K562 (cell line): ENCODE measurements around the gene ARID3C. TPM values are rescaled to one million over a fixed set of nuclear protein-coding genes. Genes with fewer than 3 reads are reported as not detected.

Source experiments
- ATAC-seq: fragments of 200-7000 bp; cut with Tn5 transposase; 3 replicates; pipeline ENCODE4 v1.9.1; 2020; ENCODE audit warnings: moderate library complexity
- BruUV-seq: library from RNA; stranded (reverse); fragments of 400-500 nt; replicated peaks from 2 replicates; lab custom pipeline; 2021; lab: Mats Ljungman, UMichigan
- CTCF ChIA-PET: fragments of 300-600 bp; formaldehyde crosslinking; extraction: SDS; loops from one replicate; lab custom pipeline; 2021; ENCODE audit warnings: low intra/inter-chr PET ratio; lab: Yijun Ruan, JAX
- POLR2A ChIA-PET: fragments of 300-600, 350-650 bp; sonication (Branson Sonifier 250); formaldehyde crosslinking; extraction: SDS; loops from one replicate; lab custom pipeline; 2021; ENCODE audit warnings: antibody characterized with exemption, inconsistent platforms; lab: Yijun Ruan, JAX
- DNase-seq, 4 experiments: peaks; one replicate each; pipeline versions ENCODE4 v3.0.0 to v3.0.0-alpha.2; 2011 to 2018; ENCODE audit warnings: low spot score in 3 of 4, mixed read lengths in 3 of 4; ENCODE audit errors: extremely low read depth in 1 of 4
- FAIRE-seq: peaks from 2 replicates; lab custom pipeline; 2011; peaks lifted over from hg19 to GRCh38; lab: Jason Lieb, UNC
- H2AFZ ChIP-seq: 2 replicates; pipeline ENCODE4 v1.6.0; 2011; ENCODE audit warnings: low read depth, low read length, control low read depth, inconsistent platforms
- H3K27ac ChIP-seq: fragments of 200-600 bp; 3 replicates; pipeline ENCODE4 v1.8.0; 2011; ENCODE audit warnings: low read depth, mild to moderate bottlenecking, control low read depth, inconsistent platforms, low read length, moderate library complexity, mixed read lengths; ENCODE audit errors: extremely low read depth
- H3K27me3 ChIP-seq, 2 experiments: fragments of 300-600 bp in 1 of 2; 2 replicates in 1 of 2; 3 replicates in 1 of 2; pipeline versions ENCODE4 v1.6.0 to v1.8.0; 2011; ENCODE audit warnings: inconsistent platforms in 2 of 2, low read length in 2 of 2, mild to moderate bottlenecking in 1 of 2, mixed read lengths in 1 of 2, moderate library complexity in 1 of 2; ENCODE audit not compliant: control insufficient read depth in 2 of 2, insufficient read depth in 2 of 2
- H3K36me3 ChIP-seq: fragments of 300-600 bp; 3 replicates; pipeline ENCODE4 v1.8.0; 2011; ENCODE audit warnings: mild to moderate bottlenecking, low read length, inconsistent platforms; ENCODE audit not compliant: control insufficient read depth, insufficient read depth
- H3K4me1 ChIP-seq, 2 experiments: fragments of 200-600 bp in 1 of 2; replicated peaks in 1 of 2; 2 replicates in 1 of 2; 3 replicates in 1 of 2; pipeline versions ENCODE4 v1.5.1 to v1.8.0; 2011; ENCODE audit warnings: inconsistent platforms in 2 of 2, low read length in 2 of 2, mild to moderate bottlenecking in 1 of 2, mixed read lengths in 1 of 2, moderate library complexity in 1 of 2; ENCODE audit not compliant: control insufficient read depth in 2 of 2, insufficient read depth in 2 of 2
- H3K4me2 ChIP-seq: 2 replicates; pipeline ENCODE4 v1.6.1; 2011; ENCODE audit warnings: low read length, control low read depth, inconsistent platforms, mixed read lengths; ENCODE audit not compliant: insufficient read depth
- H3K4me3 ChIP-seq: fragments of 200-600 bp; sonication (generic), shearing (Covaris generic); 2 replicates; pipeline ENCODE4 v1.5.1; 2016; ENCODE audit warnings: control low read depth, inconsistent platforms
- H3K79me2 ChIP-seq: fragments of 200-600 bp; 3 replicates; pipeline ENCODE4 v1.8.0; 2011; ENCODE audit warnings: low read length, inconsistent platforms; ENCODE audit not compliant: control insufficient read depth, insufficient read depth
- H3K9ac ChIP-seq, 2 experiments: 2 replicates each; pipeline versions ENCODE4 v1.6.0 to v1.6.1; 2011; ENCODE audit warnings: low read depth in 2 of 2, low read length in 2 of 2, control low read depth in 1 of 2, inconsistent platforms in 1 of 2, mild to moderate bottlenecking in 1 of 2, mixed read lengths in 1 of 2; ENCODE audit not compliant: insufficient read depth in 1 of 2
- H3K9me1 ChIP-seq: one replicate; pipeline ENCODE4 v1.6.0; 2011; ENCODE audit warnings: inconsistent platforms, mild to moderate bottlenecking, low read length, moderate library complexity; ENCODE audit not compliant: control insufficient read depth, insufficient read depth
- H3K9me3 ChIP-seq: replicated peaks from 2 replicates; pipeline ENCODE4 v1.5.1; 2011; ENCODE audit warnings: low read depth, low read length, inconsistent platforms; ENCODE audit not compliant: control insufficient read depth, insufficient read depth
- H4K20me1 ChIP-seq: replicated peaks from 2 replicates; pipeline ENCODE4 v1.6.1; 2011; ENCODE audit warnings: low read length, inconsistent platforms, mixed read lengths; ENCODE audit not compliant: control insufficient read depth, insufficient read depth
- ATF1 ChIP-seq, 2 experiments: fragments of 450-650 bp in 1 of 2; IDR thresholded peaks; 2 replicates each; pipeline ENCODE4 v1.6.1; 2016; ENCODE audit warnings: missing compliant biosample characterization in 1 of 2, missing genetic modification characterization in 1 of 2
- CEBPZ ChIP-seq: fragments of 150-350 bp; IDR thresholded peaks from 2 replicates; pipeline ENCODE4 v1.6.1; 2014; ENCODE audit warnings: low read depth, mild to moderate bottlenecking, low read length, borderline replicate concordance
- FOXA1 ChIP-seq: fragments of 450-650 bp; IDR thresholded peaks from 2 replicates; pipeline ENCODE4 v1.6.1; 2016; ENCODE audit warnings: mild to moderate bottlenecking, borderline replicate concordance
- HLTF ChIP-seq: fragments of 450-650 bp; IDR thresholded peaks from 2 replicates; pipeline ENCODE4 v1.6.1; 2016
- MECOM ChIP-seq: fragments of 250-450 bp; sonication (Bioruptor Pico); IDR thresholded peaks from 2 replicates; pipeline ENCODE4 v1.8.0; 2022; ENCODE audit warnings: inconsistent platforms
- MLLT1 ChIP-seq, 2 experiments: fragments of 450-650 bp; IDR thresholded peaks; 2 replicates each; pipeline ENCODE4 v1.6.1; 2016
- SAFB ChIP-seq: fragments of 200-400 bp; formaldehyde crosslinking; IDR thresholded peaks from 2 replicates; pipeline ENCODE4 v1.6.1; 2017; ENCODE audit warnings: low read depth, low read length, borderline replicate concordance
- YBX1 ChIP-seq: fragments of 450-650 bp; IDR thresholded peaks from 2 replicates; pipeline ENCODE4 v1.7.1; 2016; ENCODE audit warnings: mild to moderate bottlenecking
- ZNF445 ChIP-seq: fragments of 250-450 bp; sonication (Bioruptor Pico); IDR thresholded peaks from 2 replicates; pipeline ENCODE4 v1.4.0; 2020; ENCODE audit warnings: low read depth, mild to moderate bottlenecking, moderate library complexity
- ZNF668 ChIP-seq: fragments of 250-450 bp; sonication (Bioruptor Pico); IDR thresholded peaks from 2 replicates; pipeline ENCODE4 v1.8.0; 2022; ENCODE audit warnings: mild to moderate bottlenecking, inconsistent platforms
- WGBS: fragments of 100-300 bp; shearing (Covaris generic); methylation state at CpG from one replicate; pipeline ENCODE4 v1.1.6; 2016; ENCODE audit warnings: low coverage, mixed read lengths; ENCODE audit not compliant: insufficient coverage; ENCODE audit errors: missing lambda C conversion rate; 5-methylcytosine and 5-hydroxymethylcytosine counted together
- in situ Hi-C: fragments of 300-500 bp; cut with MboI; formaldehyde crosslinking; loops from 4 replicates; pipeline ENCODE4 v1.15.0; 2018; ENCODE audit warnings: inconsistent platforms, mixed read lengths
- intact Hi-C: fragments of 100-400 bp; cut with micrococcal nuclease; formaldehyde crosslinking; loops from 2 replicates; pipeline ENCODE4 v1.14.2; 2022
- polyA plus RNA-seq, 8 experiments: library from polyadenylated mRNA; depleted of rRNA in 4 of 8; stranded (reverse) in 5 of 8; unstranded in 3 of 8; fragments of >200 nt; fragmentation: Nextera tagmentation in 2 of 8; fragmentation: Illumina TruSeq in 1 of 8; extraction: Ambion mirVana in 2 of 8; extraction: Trizol in 1 of 8; gene quantifications; 2 replicates each; pipeline versions ENCODE4 v1.2.1 to v1.2.3, GENCODE V29; 2011 to 2014; ENCODE audit warnings: inconsistent platforms in 1 of 8, missing spikeins in 1 of 8
- total RNA-seq, 7 experiments: library from RNA; depleted of rRNA in 6 of 7; stranded (reverse); fragments of >200 nt in 6 of 7; fragmentation: Illumina TruSeq in 2 of 7; extraction: Trizol in 2 of 7; gene quantifications; 2 replicates each; pipeline versions ENCODE4 v1.2.1 to v1.2.3, GENCODE V29; 2011 to 2021; ENCODE audit warnings: low replicate concordance in 1 of 7
- TF ChIP-seq, protein P1 (sequence below): fragments of 450-650 bp; IDR thresholded peaks from 2 replicates; pipeline ENCODE4 v1.6.1; 2017; ENCODE audit warnings: antibody characterized with exemption

Gene ARID3C
- total and polyA plus RNA-seq, 9 of the 15 experiments (the other 6 are each of a cell fraction or from before 2014, with no cell fraction given) = not detected

GRCh38 chr9:34630402-34631154 is 1.7 kb upstream of the ARID3C start:
- Histone ChIP-seq H4K20me1 (0 out of 2 replicates have a peak, but pooled peaks cover 4% of the 10 kb centered on the region), H3K79me2 (peaks cover 1% of the 10 kb centered on the region; the same call in 1 of the 3 replicates), H3K36me3 (peaks cover 9% of the 10 kb centered on the region; the same call in 1 of the 3 replicates), H3K4me2 (no peak overlapping the region), H3K4me1 (peaks cover 0 to 18% of the 10 kb centered on the region in 2 experiments; a peak in 4 of 5 replicates), H3K27me3 (peaks cover 14 to 47% of the 10 kb centered on the region in 2 experiments; a peak in 4 of 5 replicates), H3K9me3 (no peaks in the 10 kb centered on the region), H3K4me3 (no peak overlapping the region), H3K27ac (no peak overlapping the region), H2AFZ (no peak overlapping the region), H3K9me1 (no peaks in the 10 kb centered on the region), H3K9ac (no peak overlapping the region)
- FAIRE-seq (no peak), ATAC-seq (no peak), DNase-seq (no peak)
- ChIA-PET POLR2A (no interaction called here), CTCF (no interaction called here)
- intact Hi-C loops (no loop called here), in situ Hi-C loops (no loop called here)
- BruUV-seq = no TSS peak
- 6% methylated on average over 4 of the region's 5 CpGs for WGBS
- TF ChIP-seq ZNF445 = no peak
- TF ChIP-seq FOXA1 = no peak
- TF ChIP-seq ZNF668 (CRISPR knock-in tag) = no peak
- TF ChIP-seq SAFB = no peak
- no peak for TF ChIP-seq MLLT1 (IDR thresholded peaks at IDR 0.05)
- TF ChIP-seq CEBPZ = no peak
- TF ChIP-seq HLTF = no peak
- TF ChIP-seq MECOM = no peak
- no peak for TF ChIP-seq YBX1
- TF ChIP-seq, protein P1, sequence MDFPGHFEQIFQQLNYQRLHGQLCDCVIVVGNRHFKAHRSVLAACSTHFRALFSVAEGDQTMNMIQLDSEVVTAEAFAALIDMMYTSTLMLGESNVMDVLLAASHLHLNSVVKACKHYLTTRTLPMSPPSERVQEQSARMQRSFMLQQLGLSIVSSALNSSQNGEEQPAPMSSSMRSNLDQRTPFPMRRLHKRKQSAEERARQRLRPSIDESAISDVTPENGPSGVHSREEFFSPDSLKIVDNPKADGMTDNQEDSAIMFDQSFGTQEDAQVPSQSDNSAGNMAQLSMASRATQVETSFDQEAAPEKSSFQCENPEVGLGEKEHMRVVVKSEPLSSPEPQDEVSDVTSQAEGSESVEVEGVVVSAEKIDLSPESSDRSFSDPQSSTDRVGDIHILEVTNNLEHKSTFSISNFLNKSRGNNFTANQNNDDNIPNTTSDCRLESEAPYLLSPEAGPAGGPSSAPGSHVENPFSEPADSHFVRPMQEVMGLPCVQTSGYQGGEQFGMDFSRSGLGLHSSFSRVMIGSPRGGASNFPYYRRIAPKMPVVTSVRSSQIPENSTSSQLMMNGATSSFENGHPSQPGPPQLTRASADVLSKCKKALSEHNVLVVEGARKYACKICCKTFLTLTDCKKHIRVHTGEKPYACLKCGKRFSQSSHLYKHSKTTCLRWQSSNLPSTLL = no peak
- TF ChIP-seq ATF1 (CRISPR knock-in tag; IDR thresholded peaks at IDR 0.05) = no peak
- no peak for TF ChIP-seq ATF1 (tag; IDR thresholded peaks at IDR 0.05)
